Measurements from ENCODE around the gene KCNQ1.

KCNQ1 gene

DNA sequence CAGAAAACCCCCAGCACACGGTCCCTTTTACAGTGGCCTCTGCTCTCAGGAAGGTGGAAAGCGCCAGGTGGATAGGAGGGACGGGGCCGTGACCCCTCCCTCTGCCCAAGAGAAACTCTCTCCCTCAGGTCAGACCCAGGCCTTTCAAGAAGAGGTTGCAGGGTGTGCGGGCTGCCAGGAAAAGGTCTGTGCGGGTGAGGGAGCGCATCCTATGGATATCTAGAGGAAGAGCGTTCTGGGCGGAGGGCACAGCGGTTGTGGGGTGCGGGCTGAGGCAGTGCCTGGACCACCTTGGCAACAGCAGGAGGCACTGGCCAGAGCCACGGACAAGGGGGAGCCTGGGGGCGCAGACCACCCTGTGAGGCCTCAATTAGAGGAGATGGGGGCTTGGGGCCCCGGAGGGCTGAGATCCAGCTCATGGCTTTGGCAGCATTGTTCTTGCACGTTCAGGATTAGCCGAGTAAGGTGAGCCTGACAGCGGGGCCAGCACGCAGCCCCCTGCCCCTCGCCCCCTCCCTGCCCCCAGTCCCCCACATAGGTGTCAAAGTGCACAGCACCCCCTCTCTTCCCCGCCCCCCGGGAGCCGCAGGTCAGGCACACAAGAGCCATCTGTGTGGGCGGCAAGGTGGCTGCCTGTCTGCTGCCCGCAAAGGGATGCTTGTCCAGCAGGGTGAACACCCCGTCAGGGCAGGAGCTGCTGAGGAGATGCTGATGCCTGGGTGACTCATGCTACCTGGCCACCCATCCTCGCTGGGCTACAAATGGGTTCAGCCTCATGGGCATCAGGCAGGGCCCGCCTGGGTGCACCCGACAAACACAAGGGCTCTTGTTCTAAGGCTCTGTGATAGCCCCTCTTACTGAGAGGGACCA lies 347.8 kb downstream of the KCNQ1 start:
- DNase-seq: no peak

DNA sequence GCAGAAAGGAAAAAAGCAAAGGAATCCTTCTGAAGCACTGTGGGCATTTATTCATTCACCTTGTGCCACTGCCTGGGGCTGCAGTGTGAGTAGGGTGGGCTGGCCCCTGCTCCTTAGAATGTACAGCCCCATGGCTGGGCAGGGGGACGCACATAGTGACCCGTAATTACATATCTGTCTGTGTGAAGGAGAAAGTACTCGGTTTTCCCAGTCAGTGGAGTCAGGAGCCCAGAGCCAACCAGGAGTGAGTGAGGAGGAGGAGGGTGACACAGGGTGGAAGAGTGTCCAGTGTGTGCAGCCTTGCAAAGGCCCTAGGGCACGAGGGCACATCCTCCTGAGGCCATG lies 348.9 kb downstream of the KCNQ1 start:
- DNase-seq: no peak

DNA sequence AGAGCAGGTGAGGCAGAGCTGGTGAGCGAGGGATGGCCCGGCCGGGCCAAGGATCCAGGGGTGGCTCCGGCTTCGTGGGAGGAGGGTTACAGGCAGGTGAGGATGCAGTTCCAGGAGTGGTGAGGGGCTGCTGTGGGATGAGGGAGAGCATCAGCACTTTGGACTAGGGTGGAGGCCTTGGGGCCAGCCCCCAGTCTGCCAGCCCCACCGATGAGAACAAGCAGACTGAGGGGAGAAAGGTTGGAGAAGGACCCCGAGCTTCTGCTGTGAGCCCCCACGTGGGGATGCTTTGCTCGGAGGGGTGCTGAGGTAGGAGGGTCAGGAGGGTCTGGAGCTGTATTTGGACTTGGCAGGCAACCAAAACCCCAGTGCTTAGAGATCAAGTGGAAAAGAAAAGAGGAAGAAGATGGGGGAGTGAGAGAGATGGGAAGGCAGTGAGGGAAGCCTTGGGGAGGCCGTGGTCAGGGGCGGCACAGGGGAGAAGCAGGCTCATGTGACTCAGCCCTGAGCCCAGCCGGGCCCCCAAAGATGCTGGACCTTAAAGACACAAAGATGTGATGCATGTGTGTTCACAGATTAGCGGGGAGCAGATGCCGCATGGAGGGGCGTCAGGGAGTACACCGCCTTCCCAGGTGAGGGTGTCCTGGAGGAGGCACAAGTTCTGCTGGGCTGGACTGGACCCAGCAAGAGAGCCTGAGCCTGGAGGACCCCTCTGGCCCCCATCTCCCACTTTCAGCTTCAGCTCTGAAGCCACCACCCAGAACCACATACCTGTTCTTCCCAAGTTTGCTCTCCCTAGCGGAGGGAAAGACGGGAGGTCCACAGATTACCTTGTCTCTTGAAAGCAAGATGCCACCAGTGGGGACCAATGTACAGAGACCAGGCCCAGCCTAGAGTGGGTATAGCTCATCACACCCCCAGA lies 349.5 kb downstream of the KCNQ1 start:
- no peak for DNase-seq

- no peak for DNase-seq
Observed at GRCh38 chr11:2794968-2795322, 350.1 kb downstream of the KCNQ1 start.

- DNase-seq: no peak
Observed at GRCh38 chr11:2795491-2795991, 350.7 kb downstream of the KCNQ1 start.

- no peak for DNase-seq
Observed at GRCh38 chr11:2796091-2796490, 351.3 kb downstream of the KCNQ1 start.

GRCh38 chr11:2796508-2797113 lies 351.8 kb downstream of the KCNQ1 start:
- no peak for DNase-seq

DNA sequence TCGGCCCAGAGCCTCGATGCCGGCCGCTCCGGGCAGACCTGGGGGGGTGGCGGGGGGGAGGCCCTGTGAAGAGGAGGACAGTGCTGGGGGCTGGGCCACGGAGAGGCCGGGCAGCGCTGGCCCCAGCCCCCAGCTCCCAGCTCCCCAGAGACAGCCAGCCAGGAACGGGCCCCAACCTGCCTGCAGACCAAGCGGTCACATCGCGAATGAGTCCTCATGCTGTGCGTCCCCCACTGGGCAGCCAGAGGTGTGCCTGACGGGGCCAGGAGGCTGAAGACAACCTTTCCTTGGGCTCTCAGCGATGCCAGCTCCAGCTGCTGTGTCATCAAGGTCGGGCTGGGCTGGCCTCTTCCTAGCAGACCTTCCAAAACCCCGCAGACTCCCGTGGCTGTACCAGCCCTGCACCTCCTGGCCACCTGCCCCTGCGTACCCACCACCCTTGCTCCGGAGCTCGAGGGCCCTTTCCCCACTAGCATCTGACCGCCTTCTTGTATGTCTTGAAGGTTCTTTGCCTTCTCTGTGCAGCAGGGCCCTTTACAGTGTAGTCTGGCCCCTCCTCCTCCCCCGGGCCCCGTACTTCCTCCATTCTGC lies 352.4 kb downstream of the KCNQ1 start:
- DNase-seq: no peak

DNA sequence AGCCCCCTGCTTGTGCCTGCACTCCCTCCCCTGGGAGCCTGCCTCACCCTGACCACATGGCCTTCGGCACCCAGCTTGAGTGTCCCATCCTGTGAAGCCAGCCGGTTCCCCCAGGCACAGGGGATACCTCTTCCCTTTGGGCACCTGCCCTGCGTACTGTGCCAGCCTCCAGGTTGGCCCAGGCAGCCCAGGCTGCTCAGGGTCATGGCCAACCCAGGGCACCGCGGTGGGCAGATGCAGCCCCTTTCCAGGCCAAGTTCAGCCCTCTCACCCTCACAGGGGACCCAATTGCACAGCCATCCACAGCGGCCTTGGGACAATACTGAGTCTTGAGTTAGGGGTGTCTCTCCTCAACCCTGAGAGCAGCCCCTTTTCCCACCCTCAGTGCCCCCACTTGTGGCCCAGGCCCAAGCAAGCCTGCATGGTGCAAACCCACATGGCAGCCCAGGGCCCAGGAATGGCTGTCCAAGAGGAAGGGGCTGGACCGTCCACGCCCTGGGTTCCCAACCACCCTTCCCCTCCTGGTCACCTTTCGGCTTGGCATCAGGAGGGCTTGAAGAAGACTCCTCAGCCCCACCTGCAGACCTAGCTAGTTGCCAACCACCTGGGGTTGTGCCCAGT lies 353.0 kb downstream of the KCNQ1 start:
- DNase-seq: no peak

DNA sequence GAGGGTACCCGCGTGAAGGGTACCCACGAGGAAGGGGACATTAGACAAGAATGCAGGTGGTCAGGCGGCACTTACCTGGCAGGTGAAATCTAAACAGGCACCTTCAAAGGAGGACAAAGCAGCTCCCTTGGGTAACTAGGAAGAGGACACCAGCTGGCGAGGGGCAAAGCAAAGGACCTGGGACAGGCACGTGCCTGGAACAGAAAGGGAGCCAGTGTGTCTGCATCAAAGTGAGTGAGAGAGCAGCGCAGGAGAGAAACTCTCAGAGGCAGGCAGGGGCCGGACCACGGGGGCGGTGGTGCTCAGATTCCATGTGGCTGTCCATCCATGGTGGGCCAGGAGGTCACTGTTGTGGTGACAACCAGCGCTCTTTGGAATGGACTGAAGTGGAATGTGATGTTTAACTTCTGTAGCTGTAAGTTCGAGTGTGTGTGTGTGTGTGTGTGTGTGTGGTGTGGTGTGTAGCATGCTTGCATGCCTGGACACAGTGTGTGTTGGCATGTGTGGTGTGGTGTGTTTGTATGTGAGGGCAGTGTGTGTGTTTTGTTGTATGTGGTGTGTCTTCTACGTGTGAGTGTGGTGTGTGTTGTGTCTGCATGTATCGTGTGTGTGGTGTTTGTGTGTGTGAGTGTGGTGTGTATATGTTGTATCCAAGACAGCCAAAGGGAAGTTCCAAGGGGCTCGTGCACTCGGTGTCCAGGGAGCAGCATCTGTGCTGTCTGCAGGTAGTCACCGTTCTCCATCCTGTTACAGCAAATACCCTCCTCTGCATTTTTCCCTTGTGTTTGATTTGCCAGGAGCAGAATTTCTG lies 354.3 kb downstream of the KCNQ1 start:
- no peak for DNase-seq

GRCh38 chr11:2799881-2800654 lies 355.3 kb downstream of the KCNQ1 start:
- DNase-seq: no peak

DNA sequence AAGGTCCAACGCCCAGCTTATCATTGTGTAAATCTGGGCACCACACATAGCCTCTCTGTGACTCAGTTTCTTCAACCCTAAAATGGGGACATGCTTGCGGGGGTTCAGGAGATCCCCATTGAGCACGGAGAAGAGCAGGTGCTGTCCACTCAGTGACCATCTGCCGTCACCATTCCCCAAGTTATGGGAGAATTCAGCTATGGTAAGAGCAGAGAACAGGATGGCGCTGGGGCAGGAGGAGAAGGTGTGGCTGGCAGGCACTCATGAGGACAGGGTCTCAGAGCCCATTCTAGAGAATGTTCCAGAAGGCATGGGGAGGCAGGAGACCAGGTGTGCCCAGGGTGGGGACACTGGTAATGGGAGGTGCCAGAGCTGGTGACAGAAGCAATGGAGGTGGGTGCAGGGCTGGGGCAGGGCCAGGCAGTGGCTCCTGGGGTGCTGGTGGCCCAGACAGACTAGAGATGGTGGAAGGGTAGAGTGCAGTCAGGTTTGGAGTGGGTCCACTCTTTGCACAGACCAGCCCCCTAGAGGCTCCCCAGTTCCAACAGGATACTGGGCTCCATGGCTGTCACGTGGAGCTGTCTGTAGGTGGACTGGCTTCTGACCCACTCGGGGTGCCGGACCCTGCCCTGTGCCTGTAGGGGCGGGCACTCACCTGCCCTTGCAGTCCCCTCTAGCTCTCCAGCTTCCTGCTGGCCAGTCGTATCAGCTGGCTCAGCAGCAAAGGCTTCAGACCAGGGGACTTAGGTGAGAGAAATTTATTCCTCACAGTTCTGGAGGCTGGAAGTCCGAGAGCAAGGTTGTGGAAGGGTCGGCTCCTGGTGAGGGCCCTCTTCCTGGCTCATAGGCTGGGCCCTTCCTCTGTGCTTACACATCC lies 356.1 kb downstream of the KCNQ1 start:
- no peak for DNase-seq

GRCh38 chr11:2801711-2802388 lies 357.0 kb downstream of the KCNQ1 start:
- no peak for DNase-seq

DNA sequence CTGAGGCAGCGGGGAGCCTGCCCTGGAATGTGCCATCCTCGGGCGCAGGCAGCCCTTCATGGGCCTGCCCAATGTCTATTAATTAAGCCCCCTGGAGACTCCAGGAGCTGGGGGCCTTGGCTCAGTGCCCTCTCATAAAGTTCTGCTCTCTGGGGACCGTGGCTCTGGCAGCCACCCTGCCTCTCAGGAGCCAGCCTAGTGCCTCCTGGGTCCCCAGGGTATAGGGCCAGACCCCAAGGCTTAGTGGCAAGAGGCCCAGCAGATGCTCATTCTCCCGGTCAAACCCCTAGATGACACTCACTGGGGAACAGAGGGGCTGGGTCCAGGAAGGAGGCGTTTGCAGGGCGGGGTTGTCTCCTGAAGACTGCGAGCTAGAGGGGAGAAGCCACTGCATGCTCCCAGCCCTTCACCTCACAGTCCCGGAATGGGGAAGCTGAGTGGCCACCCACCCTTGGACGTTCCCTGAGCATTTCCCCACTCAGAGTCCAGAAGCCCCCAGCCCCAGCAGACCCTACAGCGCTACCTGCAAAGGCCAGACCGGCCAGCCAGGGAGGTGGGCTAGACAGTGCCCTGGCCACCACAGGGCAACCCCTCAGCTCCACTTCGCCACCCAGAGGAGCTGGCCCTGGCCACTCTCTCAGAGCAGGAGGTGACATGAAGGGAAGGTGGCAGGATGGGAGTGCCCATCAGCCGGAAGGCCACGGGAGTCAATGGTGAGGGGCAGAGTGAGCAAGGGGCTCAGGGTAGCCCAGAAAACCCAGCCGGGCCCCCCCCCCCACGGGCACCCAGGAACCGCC lies 357.8 kb downstream of the KCNQ1 start:
- no peak for DNase-seq

DNA sequence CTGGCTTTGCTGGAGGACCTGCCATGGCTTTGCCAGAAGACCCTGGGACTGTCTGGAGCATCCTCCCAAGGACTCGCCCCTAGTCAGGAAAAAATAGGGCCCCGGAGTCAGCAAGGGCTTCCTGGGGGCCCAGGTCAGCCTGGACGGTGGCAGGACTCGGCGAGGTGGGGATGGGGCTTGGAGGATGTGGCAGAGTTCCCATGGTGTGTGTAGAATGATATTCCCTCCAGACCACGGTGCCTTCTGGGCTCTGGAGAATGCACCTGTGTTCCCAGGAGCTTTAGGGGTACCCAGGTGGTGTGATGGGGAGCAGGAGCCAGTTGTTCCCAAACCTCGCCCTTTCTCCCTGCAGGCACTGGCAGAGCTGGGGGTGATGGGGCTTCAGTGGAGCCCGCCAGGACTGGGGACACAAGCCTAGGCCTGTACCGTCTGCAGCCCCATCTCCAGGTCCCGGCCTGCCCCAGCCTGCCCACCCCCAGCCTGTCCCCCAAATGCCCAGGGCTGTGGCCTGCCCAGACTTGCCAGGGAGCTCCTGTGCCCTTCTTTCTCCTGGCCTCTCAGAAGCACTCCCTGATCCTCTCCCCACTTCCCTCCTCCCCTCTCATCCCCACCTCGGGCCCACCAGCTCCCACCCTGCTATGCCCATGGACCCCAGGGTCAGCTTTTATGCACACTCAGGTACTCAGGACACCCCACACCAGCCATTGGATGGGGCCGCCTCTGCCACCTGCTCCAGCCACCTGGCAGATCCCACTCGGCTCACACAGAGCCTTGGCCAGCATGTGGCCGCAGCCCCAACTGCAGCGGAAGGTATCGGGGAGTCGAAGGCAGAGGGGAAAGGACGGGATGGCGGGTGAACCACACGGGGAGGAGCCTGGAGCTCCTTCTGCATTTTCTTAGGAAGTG lies 358.6 kb downstream of the KCNQ1 start:
- DNase-seq: no peak

- DNase-seq: no peak
Observed at GRCh38 chr11:2804189-2804588, 359.4 kb downstream of the KCNQ1 start.

DNA sequence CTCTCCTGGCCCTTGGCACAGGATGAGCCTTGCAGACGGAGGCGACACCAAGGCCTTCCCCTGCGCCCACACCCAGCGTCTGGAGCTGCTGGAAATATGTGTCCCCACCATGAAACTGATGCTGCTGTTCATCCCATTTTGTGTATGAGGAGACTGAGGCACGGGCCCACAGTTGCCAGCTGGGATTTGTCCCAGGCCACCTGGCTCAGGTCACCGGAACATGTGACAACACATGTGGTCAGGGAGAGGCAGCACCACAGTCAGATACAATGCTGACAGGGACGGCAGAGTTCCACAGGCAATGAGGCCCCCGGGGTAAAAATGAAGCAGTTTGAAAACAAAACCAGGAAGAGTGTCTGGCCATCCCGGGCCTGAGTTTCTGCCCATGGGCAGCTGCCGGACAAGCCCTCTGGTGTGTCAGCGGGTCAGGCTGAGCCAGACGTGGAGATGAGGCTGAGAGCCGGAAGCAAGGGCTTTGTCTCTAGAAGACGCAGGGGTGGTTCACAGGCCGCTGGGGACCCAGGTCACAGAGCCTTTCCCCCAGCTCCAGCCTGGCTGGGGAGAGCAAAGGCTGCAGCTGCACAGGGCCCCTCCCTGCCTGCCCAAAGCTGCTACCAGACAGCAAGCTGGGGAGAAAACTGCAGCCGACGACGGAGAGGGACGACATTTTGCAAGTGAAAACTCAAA lies 360.0 kb downstream of the KCNQ1 start:
- no peak for DNase-seq
